Measurements from ENCODE around the gene SMIM21. TPM values are rescaled to one million over a fixed set of nuclear protein-coding genes. Genes with fewer than 3 reads are reported as not detected.

Gene SMIM21
- polyA plus RNA-seq, 3 donors from 2014 or later, result not detected

DNA sequence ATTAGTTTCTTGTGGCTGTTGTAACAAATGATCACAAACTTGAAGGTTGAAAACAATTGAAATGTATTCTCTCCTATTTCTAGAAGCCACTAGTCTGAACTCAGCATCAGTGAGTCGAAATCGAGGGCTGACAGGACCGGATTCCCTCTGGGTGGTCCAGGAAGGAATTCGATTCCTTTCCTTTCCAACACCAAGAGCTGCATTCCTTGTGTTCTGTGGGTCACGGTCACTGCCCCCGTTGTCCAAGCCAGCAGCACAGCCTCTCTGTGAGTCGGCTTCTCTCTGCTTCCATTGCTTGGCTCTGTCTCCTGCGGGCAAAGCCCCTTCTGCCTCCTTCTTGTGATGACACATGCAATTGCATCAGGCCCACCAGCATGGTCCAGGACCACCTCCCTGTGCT lies 67.3 kb downstream of the SMIM21 start:
- no peak for DNase-seq
- Mint-ChIP-seq H3K4me3 (no peak overlapping the region), H3K9me3 (peaks cover 0 to 2% (median 0%) of the 10 kb centered on the region in 6 donors), H3K27me3 (ENCODE audit: low read depth in 3 of 3) (peaks cover 0 to 8% (median 6%) of the 10 kb centered on the region in 3 donors), H3K27ac (no peak overlapping the region), H3K36me3 (no peaks in the 10 kb centered on the region), H3K4me1 (no peaks in the 10 kb centered on the region)

Other genes starting within 250 kb of the SMIM21 start
- gene PTGR3, start 218.6 kb downstream of the SMIM21 start, polyA plus RNA-seq, result 10 to 100 TPM; 18.4 to 32.9 (median 26.1) TPM
- 10 to 100 TPM in 1 of 3 donors, 1 to 10 TPM in 2; 1.7 to 10.7 (median 3.5) TPM for gene TSHZ1, start 216.9 kb downstream of the SMIM21 start, polyA plus RNA-seq

Data from immature natural killer cell (primary cell).